Stimulated activated CD8-positive, alpha-beta memory T cell treated with anti-CD3 and anti-CD28 coated beads, Interleukin-4, amount 100 ng/mL, for 24 hours (primary cell): Measurements from ENCODE around the gene OXCT1.
"Not testable (repeated sequence)": the region's sequence is repeated elsewhere in the genome, so short reads cannot be mapped to it uniquely, and the experiment has no call there.

Experiments
- DNase-seq: peaks from one replicate; pipeline ENCODE4 v3.0.0-alpha.2; 2020; ENCODE audit warnings: low read depth

The OXCT1 gene

GRCh38 chr5:41874512-41875060 is 4.4 kb upstream of the OXCT1 start:
- DNase-seq = no peak

- no peak for DNase-seq
These were observed 1.6 kb upstream of the OXCT1 start for GRCh38 chr5:41871852-41872251.

DNA sequence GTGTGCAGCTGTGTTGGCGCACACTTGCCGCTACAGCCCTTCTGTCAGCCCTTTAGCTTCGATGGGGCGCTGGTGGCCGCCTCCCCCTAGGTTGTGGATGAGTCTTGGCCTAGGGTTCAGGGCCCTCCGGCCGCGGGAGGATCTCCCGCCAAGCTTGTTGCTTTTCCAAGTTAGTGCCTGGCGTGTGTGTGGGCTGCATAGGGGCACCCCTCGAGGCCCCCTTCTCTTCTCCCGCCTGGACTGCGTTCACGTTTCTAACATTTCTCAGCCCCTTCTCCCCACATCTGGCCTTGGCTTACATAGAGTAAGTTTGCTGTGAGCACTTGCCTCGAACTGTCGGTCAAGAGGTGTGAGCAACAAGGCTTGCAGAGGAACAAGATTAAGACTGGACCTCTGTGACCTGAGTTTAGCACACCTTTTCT is 413 bp upstream of the OXCT1 start:
- no peak for DNase-seq

- DNase-seq = no peak
These were observed 988 bp downstream of the OXCT1 start for GRCh38 chr5:41869151-41869723.

GRCh38 chr5:41863871-41864486 is 6.2 kb downstream of the OXCT1 start:
- DNase-seq = no peak

DNA sequence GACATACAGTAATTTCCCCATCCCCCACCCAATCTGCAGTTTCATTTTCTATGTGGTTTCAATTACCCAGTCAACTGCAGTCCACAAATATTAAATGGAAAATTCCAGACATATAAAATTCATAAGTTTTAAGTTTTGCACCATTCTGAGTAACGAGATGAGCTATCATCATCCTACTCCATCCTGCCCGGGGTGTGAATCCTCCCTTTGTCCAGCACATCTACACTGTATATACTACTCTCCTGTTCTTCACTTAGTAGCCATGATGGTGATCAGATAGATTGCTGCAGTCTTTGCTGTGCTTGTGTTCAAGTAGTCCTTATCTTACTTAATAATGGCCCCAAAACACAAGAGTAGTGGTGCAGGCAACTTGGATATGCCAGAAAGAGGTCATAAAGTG is 11.3 kb downstream of the OXCT1 start:
- DNase-seq = no peak

GRCh38 chr5:41857989-41858388 is 12.2 kb downstream of the OXCT1 start:
- DNase-seq = no peak

DNA sequence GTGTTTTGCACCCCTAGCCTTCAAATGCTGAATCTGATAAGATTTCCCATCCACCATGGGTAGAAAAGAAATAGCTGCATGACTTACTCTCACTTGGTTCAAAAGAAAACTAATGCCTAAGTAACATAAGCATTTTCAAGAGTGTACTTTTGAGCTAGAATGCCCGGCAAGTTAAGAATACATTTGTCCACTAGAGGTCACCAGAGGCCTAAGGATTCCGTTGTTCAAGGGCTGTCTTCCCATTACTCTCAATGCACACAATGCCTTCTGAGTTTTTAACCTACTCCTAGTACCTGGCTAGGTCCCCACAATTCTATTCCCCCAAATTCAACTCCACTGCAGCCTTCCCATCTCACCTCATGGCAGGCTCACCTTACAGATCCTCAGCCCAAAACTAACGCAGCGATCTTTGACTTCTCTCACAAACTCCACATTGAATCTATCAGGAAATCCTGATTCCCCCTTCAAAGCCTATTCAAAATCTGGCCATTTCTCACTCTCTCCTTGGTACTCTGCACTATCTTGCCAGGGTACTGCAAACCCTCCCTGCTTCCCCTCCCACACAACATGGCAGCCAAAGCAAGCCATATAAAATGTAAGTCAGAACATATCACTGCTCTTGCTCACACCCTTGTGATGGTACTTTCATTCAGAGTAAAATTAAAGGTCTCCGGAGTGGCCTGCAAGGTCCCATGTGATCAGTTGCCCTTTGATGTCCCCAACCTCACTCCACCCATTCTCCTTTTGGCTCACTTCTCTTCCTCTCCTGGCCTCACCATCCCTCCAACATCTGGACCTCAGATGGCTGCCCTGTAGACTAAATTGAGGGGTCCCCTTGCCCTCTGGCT is 13.4 kb downstream of the OXCT1 start:
- DNase-seq = no peak

GRCh38 chr5:41852293-41852692 is 17.9 kb downstream of the OXCT1 start:
- DNase-seq = no peak

DNA sequence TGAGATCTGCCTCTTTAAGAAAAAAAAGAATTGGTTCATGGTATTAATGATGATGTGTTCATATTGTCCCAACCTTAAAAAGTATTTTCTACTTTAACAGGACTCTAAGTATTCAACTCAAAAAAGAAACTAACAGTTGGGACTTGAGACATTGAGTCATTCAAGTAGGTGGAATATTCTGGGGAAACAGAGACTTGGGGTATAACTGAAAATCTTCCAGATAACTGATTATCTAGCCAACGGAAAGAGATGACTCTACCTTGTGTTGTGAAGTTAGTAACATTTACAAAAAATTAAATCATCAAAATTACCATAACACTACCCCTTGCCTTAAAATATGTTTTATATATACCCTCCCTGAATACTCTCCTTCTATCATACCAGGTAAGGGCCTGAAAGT is 19.1 kb downstream of the OXCT1 start:
- DNase-seq = no peak

GRCh38 chr5:41848983-41849382 is 21.2 kb downstream of the OXCT1 start:
- DNase-seq = no peak

GRCh38 chr5:41845751-41846150 is 24.5 kb downstream of the OXCT1 start:
- not testable (repeated sequence) for DNase-seq

DNA sequence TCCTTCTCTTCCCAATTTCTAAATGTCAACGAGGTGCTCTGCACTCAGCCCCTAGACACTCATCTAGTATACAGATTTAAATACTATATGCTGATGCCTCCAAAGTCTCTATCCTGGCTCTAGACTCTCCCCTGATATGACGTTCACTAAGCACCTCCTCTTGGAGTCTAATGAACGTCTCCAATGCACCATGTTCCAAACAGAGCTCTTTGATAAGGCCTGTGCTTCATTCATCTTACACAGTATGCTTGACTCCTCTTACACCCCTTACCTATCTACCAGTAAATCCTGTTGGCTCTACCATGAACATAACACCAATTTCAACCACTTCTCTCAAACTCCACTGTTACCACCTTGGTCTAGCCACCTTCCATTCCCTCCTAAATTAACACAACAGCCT is 25.7 kb downstream of the OXCT1 start:
- no peak for DNase-seq

GRCh38 chr5:41843456-41844370 is 26.5 kb downstream of the OXCT1 start:
- no peak for DNase-seq

- no peak for DNase-seq
These were observed 27.4 kb downstream of the OXCT1 start for GRCh38 chr5:41842777-41843176.

DNA sequence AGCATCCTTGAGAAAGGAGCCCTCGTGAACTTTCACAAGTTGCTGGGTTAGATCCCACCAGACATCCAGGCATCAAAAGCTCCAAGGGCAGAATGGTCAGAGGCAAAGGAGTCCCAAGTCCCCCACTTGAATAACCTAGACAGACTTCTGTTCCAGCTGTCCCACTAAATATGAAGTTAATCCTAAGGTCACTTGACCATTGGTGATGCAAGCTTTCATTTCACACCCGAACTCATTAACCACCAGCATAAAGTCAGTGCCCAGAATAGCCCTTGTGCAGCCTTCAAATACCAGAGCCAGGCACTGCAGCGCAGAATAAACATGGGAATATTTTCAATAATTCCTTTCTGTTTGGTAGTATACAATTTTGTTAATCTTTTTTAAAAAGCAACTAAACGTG is 28.9 kb downstream of the OXCT1 start:
- DNase-seq = no peak

DNA sequence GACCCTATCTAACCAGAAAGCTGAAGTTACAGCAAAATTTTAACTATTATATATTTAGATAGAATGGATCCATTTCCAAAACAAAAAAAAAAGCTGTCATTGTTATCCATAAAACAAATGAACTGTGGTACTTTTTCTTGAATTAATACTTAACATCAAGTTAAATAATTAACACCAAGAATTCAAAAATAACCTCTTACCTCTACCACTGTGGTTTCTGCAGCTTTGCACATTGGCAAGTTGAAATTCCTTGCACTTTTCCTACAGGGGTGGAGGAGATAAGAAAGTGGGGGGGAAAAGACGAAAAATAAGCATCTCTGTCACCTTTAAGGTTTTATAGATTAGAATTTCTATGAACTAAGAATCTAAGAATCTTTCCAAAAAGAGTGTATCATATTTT is 30.0 kb downstream of the OXCT1 start:
- DNase-seq = no peak

DNA sequence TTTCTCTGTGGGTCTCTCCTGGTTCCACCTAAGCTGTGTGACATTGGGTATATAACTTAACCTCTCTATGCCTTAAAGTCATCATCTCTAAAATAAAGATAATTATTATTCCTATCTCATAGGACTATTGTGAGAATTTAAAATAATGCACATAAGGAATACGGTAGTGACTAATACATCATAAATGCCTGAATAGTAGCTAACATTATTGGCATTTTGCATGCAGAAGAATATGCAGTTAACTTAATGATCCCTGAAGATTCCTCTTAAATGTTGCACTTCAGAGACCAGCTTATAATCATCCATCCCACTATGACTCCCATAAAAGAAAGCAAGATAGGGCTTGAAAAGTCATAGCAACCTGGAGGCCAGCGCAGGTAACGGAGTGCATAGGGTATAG is 32.4 kb downstream of the OXCT1 start:
- no peak for DNase-seq

GRCh38 chr5:41835645-41836044 is 34.6 kb downstream of the OXCT1 start:
- no peak for DNase-seq

DNA sequence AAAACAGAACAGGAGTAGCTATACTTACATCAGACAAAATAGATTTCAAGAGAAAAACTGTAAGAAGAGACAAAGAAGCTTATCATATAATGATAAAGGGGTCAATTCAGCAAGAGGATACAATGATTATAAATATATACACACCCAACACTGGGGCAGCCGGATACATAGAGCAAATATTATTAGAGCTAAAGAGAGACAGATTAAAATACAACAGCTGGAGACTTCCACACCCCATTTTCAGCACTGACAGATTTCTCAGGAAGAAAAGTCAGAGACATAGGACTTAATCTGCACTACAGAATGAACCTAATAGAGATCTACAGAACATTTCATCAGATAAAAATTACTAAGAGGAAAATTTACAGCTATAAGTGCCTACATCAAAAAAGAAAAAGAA is 35.7 kb downstream of the OXCT1 start:
- no peak for DNase-seq

- DNase-seq = no peak
These were observed 37.8 kb downstream of the OXCT1 start for GRCh38 chr5:41832430-41832829.

- no peak for DNase-seq
These were observed 39.1 kb downstream of the OXCT1 start for GRCh38 chr5:41831155-41831554.
